Esophagus (tissue), 2 donors: Measurements from ENCODE around the gene FLRT1. TPM values are rescaled to one million over a fixed set of nuclear protein-coding genes. Genes with fewer than 3 reads are reported as not detected.
A peak's percentile ranks its signal among the peaks of the same experiment; 100 is the strongest.

Source experiments
- H3K27ac ChIP-seq, 2 donors: one replicate each; pipeline ENCODE4 v1.5.1; 2013; ENCODE audit warnings: low read depth in 2 of 2, mild to moderate bottlenecking in 2 of 2, inconsistent platforms in 1 of 2, low read length in 1 of 2, moderate library complexity in 1 of 2
- H3K27me3 ChIP-seq, 2 donors: one replicate each; pipeline ENCODE4 v1.6.1; 2013; ENCODE audit warnings: low read length in 2 of 2, control low read depth in 1 of 2, mild to moderate bottlenecking in 1 of 2; ENCODE audit not compliant: insufficient read depth in 2 of 2, control insufficient read depth in 1 of 2
- H3K36me3 ChIP-seq, 2 donors: one replicate each; pipeline ENCODE4 v1.6.1; 2013; ENCODE audit warnings: low read length in 1 of 2; ENCODE audit not compliant: control insufficient read depth in 2 of 2, insufficient read depth in 2 of 2
- H3K4me1 ChIP-seq, 2 donors: one replicate each; pipeline ENCODE4 v1.6.1; 2013; ENCODE audit warnings: low read length in 1 of 2; ENCODE audit not compliant: control insufficient read depth in 2 of 2, insufficient read depth in 2 of 2
- H3K4me3 ChIP-seq, 2 donors: one replicate each; pipeline ENCODE4 v1.5.1; 2013; ENCODE audit warnings: low read length in 2 of 2, mild to moderate bottlenecking in 2 of 2, low read depth in 1 of 2, moderate library complexity in 1 of 2
- H3K9me3 ChIP-seq, 2 donors: one replicate each; pipeline ENCODE4 v1.6.1; 2013; ENCODE audit warnings: mild to moderate bottlenecking in 2 of 2, low read depth in 1 of 2, low read length in 1 of 2, moderate library complexity in 1 of 2; ENCODE audit not compliant: control insufficient read depth in 2 of 2, insufficient read depth in 1 of 2
- WGBS, 2 donors: extraction: QIAGEN DNeasy Blood & Tissue Kit; methylation state at CpG; one replicate each; pipeline ENCODE4 v1.1.7; 2013; 5-methylcytosine and 5-hydroxymethylcytosine counted together
- polyA plus RNA-seq, 2 donors: library from polyadenylated mRNA; stranded (reverse); fragments of 200-250 nt; gene quantifications; one replicate each; pipeline ENCODE4 v1.2.3, GENCODE V29; 2013
- donor health status: healthy with polysubstance abuse.
- donor health status: Bipolar disorder and iron deficiency.

Gene FLRT1
- polyA plus RNA-seq, 2 donors = 0.04 to 0.08 TPM

DNA sequence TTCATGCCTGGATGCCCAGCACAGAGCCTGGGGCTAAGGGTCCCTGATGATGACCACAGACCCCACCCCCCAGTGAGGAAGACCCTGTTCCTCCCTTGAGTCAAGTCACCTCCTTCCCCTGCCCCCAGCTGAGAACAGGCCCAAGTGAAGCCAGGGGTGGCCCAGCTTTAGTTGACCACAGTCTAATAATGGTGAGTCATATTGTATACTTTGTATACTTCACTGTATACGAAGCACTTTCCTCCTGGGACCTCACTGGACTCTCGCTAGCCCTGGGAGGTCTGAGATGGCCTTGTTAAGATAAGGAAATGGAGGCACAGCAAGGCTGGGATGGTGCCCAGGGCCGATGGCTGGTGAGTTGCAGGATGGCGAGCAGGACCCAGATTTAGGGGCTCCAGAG is 3.7 kb upstream of the FLRT1 start:
- Histone ChIP-seq H3K27me3 (peaks cover 0 to 13% of the 10 kb centered on the region in 2 donors), H3K4me3 (no peak overlapping the region), H3K4me1 (peaks cover 0 to 6% of the 10 kb centered on the region in 2 donors), H3K36me3 (no peaks in the 10 kb centered on the region), H3K27ac (no peak overlapping the region), H3K9me3 (no peaks in the 10 kb centered on the region)
- WGBS, 2 donors = 78 to 88% methylated on average over 4 of the region's 4 CpGs

DNA sequence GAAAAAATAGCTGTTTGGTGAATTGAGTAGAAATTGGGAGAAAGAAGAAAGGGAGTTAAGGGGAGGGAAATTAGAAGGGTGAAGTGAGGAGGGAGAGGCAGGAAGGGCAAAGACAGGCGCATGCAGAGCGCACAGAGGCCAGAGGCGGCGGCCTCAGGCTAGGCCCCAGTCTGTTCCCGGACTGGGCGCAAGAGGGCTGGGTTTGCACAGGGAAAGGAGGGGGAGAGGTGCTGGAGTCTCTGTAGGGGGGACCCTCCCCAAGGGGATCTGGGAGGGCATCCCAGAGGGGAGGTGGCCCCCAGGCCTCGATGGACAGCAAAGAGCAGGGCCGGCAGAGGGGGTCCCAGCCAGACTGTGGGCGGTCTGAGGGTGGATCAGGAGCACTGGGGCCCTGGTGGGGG is 1.3 kb upstream of the FLRT1 start:
- Histone ChIP-seq H3K36me3 (no peaks in the 10 kb centered on the region), H3K27me3 (peaks cover 0 to 13% of the 10 kb centered on the region in 2 donors), H3K4me1 (peaks cover 0 to 3% of the 10 kb centered on the region in 2 donors), H3K4me3 (no peak overlapping the region), H3K27ac (no peak overlapping the region), H3K9me3 (peaks cover 0 to 4% of the 10 kb centered on the region in 2 donors)
- WGBS, 2 donors = 63 to 68% methylated on average over 8 to 9 of the region's 9 CpGs

DNA sequence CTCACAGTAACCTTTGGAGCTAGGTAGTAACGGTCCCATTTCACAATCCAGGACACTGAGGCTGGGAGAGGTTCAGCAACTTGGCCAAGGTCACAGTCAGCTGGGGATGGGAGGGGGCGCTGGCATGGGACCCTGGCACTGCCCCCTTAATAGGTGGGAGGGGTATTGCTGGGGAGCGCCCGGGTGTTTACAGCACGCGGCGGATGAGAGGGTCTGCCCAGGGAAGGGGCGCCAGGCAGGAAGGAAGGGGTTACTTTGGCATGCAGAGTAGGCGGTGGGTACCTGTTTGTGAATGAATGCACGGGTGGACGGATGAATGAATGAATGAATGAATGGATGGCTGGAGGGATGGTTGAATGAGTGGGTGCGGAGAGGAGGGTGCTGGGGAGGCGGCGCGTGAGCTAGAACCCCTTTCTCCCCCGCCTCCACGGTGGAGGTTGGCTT is 628 bp upstream of the FLRT1 start:
- WGBS, 2 donors = 10 to 11% methylated on average over 16 to 17 of the region's 17 CpGs
- no peaks in the 10 kb centered on the region for H3K36me3 ChIP-seq
- peaks cover 0 to 13% of the 10 kb centered on the region in 2 donors for H3K27me3 ChIP-seq
- no peak overlapping the region for H3K27ac ChIP-seq
- peaks cover 0 to 3% of the 10 kb centered on the region in 2 donors for H3K4me1 ChIP-seq
- peaks cover 0 to 4% of the 10 kb centered on the region in 2 donors for H3K9me3 ChIP-seq
- H3K4me3 ChIP-seq = peak overlapping the region in 1 of 2 donors; percentile 48

DNA sequence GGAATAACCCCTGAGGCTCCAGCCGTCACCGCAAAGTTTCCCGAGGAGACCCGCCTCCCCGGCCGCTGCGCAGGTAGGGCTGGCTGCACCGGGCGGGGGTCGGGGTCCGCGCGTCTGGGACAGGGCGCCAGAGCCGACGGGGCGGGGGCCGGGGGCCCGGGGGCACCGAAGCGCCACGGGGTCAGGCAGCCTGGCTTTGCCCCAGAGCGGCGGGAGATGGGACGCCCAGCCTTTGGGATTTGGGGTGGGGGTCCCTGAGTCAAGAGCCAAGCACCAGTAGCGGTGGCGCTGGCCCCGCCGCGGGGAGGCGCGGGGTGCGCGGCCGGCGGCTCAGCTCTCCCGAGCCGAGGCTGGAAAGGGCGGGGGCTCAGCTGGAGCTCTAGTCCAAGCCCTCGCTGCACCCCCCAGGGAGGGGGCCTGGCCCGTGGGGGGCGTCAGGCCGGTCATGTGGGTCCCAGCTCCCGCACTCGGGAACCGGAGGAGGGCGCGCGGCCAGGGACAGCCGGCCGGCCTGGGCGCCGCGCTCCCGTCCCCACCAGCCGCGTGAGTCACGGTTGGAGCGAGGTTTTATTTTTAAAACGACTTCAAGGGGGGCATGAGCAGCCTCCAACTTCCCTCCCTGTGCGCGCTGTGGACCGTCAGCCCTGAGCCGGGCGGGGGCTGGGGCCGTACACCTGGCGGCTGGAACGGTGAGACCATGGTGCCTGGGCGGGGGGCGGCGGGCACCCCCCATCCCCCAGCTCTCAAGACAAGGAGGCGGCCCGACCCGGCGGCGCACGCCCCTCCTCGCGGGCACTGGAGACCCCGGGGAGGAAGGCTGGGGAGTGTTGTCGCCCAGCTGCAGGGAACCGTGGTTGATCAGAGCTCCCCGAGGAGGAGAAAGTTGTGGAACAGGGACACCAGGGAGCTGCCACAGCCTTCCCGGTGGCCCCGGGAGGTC is 626 bp downstream of the FLRT1 start:
- Histone ChIP-seq H3K27me3 (peaks cover 0 to 13% of the 10 kb centered on the region in 2 donors), H3K4me1 (peaks cover 0 to 3% of the 10 kb centered on the region in 2 donors), H3K27ac (no peak overlapping the region)

DNA sequence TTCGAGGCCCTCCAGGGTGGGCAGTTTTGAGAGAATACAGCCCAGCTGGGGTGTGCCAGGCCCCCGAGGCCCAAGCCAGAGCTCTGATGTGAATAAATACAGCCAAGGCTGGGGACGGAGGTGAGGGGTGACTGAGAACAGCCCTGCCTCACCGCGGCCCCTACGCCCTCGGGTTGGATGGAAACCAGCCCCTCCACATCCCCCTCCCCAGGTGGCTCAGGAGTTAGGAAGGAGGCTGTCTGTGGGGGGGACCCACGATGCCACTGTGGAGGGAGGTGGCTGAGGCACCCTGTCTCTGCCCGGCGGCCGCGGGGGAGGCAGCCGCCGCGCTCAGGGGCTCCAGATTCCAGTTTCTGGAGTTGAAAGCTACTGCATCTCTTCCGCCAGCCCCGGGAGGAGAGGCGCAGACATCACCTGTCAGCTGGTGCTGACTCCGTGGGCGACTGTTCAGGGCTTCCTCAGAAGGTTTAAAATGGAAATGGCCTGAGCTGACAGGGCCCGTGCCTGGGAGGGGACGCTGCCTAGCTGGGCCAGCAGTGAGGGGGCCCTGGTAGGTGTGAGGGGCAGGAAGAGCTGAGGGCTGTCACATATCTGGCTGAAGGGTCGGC is 1.4 kb downstream of the FLRT1 start:
- Histone ChIP-seq H3K27me3 (peaks cover 0 to 13% of the 10 kb centered on the region in 2 donors), H3K9me3 (peaks cover 0 to 4% of the 10 kb centered on the region in 2 donors), H3K4me1 (peaks cover 0 to 3% of the 10 kb centered on the region in 2 donors), H3K4me3 (no peak overlapping the region), H3K27ac (no peak overlapping the region), H3K36me3 (no peaks in the 10 kb centered on the region)
- 28 to 38% methylated on average over 21 to 23 of the region's 23 CpGs for WGBS, 2 donors

More for the DNA sequence above, 626 bp downstream of the FLRT1 start:
- H3K4me3 ChIP-seq = peak overlapping the region; percentile 30 to 48
- 2% methylated on average over 61 to 85 of the region's 85 CpGs for WGBS, 2 donors
- peaks cover 0 to 4% of the 10 kb centered on the region in 2 donors for H3K9me3 ChIP-seq
- no peaks in the 10 kb centered on the region for H3K36me3 ChIP-seq

DNA sequence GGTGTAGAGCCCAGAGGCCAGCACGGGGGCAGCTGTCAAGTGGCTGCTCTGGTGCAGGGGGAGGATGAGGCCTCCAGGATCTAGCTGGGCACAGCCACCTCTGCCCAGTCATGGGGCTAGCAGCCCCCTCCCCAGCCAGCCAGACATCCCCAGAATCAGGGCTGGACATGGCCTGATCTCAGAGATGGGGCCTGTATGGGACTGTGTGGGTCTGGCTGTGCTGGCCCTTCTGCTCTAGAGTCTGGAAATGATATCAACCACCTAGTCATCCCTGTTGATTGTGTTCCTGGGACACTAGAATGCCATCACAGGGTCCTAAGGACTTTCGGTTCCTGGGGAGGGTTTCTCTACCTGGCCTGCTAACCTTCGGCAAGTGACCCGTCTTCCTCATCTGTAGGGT is 2.8 kb downstream of the FLRT1 start:
- WGBS, 2 donors = 97 to 100% methylated on average over 4 of the region's 4 CpGs
- H3K4me3 ChIP-seq = no peak overlapping the region
- H3K27me3 ChIP-seq = peaks cover 0 to 13% of the 10 kb centered on the region in 2 donors
- no peaks in the 10 kb centered on the region for H3K36me3 ChIP-seq
- H3K9me3 ChIP-seq = peaks cover 0 to 4% of the 10 kb centered on the region in 2 donors
- H3K27ac ChIP-seq = no peak overlapping the region
- peaks cover 0 to 3% of the 10 kb centered on the region in 2 donors for H3K4me1 ChIP-seq

DNA sequence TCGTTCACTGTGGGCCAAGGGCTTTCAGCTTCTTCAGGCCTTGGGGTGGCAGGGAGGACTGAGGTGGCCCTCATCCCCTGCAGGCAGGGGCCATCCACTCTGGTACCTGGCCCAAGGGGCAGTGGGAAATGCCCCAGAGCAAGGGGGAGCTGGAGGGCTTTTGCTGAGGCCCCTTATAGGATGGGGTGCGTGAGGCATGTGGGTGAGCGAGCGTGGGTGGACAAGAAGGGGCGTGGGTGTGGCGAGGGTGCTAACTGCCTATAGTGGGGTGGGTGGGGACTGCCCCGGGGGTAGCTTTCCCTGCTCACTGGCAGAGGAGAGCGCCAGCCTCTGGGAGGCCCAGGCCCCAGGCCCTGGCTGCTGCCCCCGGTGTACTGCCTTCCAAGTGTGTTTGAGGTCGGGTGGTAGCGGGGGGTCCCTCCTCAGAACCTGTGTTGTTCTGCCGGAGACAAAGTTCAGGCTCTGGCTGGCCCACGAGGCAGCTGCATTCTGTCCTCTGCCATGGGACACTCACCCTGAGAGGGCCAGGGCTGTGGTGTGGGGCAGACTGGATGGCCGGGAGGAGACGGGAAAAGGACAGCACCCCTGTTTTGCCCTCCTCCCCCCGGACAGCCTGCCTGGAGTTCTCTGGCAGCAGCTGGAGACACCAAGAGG is 3.4 kb downstream of the FLRT1 start:
- Histone ChIP-seq H3K4me3 (no peak overlapping the region), H3K9me3 (peaks cover 0 to 4% of the 10 kb centered on the region in 2 donors), H3K4me1 (peaks cover 0 to 3% of the 10 kb centered on the region in 2 donors), H3K36me3 (no peaks in the 10 kb centered on the region), H3K27ac (no peak overlapping the region), H3K27me3 (peaks cover 0 to 13% of the 10 kb centered on the region in 2 donors)
- WGBS, 2 donors = 78 to 81% methylated on average over 16 of the region's 16 CpGs

DNA sequence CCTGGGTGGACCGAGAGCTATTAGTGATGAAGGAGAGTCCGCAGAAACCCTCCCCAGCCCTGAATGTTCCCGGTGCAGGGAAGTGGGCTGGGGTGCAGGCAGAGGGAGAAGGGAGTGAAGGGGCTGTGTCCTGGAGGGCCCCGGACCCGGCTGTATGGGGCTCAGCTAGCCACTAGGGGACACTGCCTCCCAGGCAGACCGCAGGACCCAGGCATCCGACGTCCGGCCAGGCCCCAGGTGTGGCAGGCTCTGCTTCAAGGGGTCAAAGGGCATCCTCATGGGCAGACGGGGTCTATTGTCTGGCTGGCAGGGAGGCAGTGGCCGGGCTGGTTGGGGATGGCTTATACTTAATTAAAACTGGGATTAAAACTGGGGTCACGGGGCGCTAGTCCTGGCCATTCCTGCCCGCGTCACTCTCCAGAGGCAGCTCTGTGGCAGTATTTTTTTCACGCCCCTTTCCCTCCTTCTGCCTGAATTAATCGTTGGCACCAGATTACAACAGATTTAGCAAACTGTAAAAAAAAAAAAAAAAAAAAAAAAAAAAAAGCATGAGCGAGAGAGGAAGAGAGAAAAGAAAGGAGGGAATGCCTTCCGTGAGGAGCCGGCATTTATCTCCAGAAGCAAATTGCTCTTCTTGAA is 5.1 kb downstream of the FLRT1 start:
- 64 to 69% methylated on average over 19 to 20 of the region's 20 CpGs for WGBS, 2 donors
- Histone ChIP-seq H3K4me3 (no peak overlapping the region), H3K36me3 (no peaks in the 10 kb centered on the region), H3K27me3 (peaks cover 0 to 7% of the 10 kb centered on the region in 2 donors), H3K9me3 (peaks cover 0 to 4% of the 10 kb centered on the region in 2 donors), H3K27ac (no peak overlapping the region), H3K4me1 (no peaks in the 10 kb centered on the region)

DNA sequence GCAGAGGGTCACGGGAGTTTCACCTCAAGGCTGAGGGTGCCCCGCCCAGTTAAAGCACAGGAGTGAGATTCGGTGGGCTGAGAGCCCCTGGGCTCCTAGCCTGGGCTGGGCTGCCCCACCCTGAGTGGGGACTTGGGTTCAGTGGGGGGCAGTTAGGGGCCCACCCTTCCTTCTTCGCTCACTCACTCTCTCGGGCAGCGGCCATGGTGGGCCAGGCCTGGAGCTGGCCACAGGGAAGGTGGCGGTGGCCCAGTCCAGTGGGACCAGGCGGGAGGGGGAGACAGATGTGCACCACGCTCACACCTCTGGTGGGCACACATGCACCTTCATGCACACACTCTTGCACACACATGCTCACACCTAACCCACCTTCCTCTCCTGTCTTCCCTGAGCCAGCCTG is 6.1 kb downstream of the FLRT1 start:
- peaks cover 0 to 4% of the 10 kb centered on the region in 2 donors for H3K9me3 ChIP-seq
- H3K27me3 ChIP-seq = no peaks in the 10 kb centered on the region
- no peak overlapping the region for H3K4me3 ChIP-seq
- 90 to 94% methylated on average over 9 of the region's 9 CpGs for WGBS, 2 donors
- H3K36me3 ChIP-seq = no peaks in the 10 kb centered on the region
- H3K27ac ChIP-seq = no peak overlapping the region
- no peaks in the 10 kb centered on the region for H3K4me1 ChIP-seq
